ENCODE results near the gene VTA1. TPM values are rescaled to one million over a fixed set of nuclear protein-coding genes. Genes with fewer than 3 reads are reported as not detected.
"Not testable (repeated sequence)": the region's sequence is repeated elsewhere in the genome, so short reads cannot be mapped to it uniquely, and the experiment has no call there.

The VTA1 gene
- total and polyA plus RNA-seq, 2 of the 13 experiments (the other 11 are each of a cell fraction or from before 2014, with no cell fraction given) = 70.7 to 89.1 TPM

- TF ChIP-seq AFF4 (CRISPR knock-in tag; IDR thresholded peaks at IDR 0.05) = 0 out of 2 replicates have a peak, but pooled peaks have one; percentile 81
- peak; percentile 43; the same call in 1 of the 2 replicates for TF ChIP-seq ZSCAN25 (CRISPR knock-in tag; IDR thresholded peaks at IDR 0.05)
- TF ChIP-seq SOX6 (IDR thresholded peaks at IDR 0.05); MAZ (IDR thresholded peaks at IDR 0.05; ENCODE audit: borderline replicate concordance, low read depth, low read length): not testable (repeated sequence)
- peak; percentile 88 for TF ChIP-seq SOX6 (CRISPR knock-in tag; IDR thresholded peaks at IDR 0.05)
- peak; percentile 98 for TF ChIP-seq FOXK1 (CRISPR knock-in tag; IDR thresholded peaks at IDR 0.05; ENCODE audit: borderline replicate concordance, low read depth)
- peak; percentile 93 for TF ChIP-seq POGZ (CRISPR knock-in tag; IDR thresholded peaks at IDR 0.05)
- TF ChIP-seq KDM2A (CRISPR knock-in tag; IDR thresholded peaks at IDR 0.05; ENCODE audit: borderline replicate concordance, low read depth) = peak; percentile 82
- peak; percentile 73 for TF ChIP-seq KMT2B (CRISPR knock-in tag; IDR thresholded peaks at IDR 0.05)
- TF ChIP-seq, protein P1, sequence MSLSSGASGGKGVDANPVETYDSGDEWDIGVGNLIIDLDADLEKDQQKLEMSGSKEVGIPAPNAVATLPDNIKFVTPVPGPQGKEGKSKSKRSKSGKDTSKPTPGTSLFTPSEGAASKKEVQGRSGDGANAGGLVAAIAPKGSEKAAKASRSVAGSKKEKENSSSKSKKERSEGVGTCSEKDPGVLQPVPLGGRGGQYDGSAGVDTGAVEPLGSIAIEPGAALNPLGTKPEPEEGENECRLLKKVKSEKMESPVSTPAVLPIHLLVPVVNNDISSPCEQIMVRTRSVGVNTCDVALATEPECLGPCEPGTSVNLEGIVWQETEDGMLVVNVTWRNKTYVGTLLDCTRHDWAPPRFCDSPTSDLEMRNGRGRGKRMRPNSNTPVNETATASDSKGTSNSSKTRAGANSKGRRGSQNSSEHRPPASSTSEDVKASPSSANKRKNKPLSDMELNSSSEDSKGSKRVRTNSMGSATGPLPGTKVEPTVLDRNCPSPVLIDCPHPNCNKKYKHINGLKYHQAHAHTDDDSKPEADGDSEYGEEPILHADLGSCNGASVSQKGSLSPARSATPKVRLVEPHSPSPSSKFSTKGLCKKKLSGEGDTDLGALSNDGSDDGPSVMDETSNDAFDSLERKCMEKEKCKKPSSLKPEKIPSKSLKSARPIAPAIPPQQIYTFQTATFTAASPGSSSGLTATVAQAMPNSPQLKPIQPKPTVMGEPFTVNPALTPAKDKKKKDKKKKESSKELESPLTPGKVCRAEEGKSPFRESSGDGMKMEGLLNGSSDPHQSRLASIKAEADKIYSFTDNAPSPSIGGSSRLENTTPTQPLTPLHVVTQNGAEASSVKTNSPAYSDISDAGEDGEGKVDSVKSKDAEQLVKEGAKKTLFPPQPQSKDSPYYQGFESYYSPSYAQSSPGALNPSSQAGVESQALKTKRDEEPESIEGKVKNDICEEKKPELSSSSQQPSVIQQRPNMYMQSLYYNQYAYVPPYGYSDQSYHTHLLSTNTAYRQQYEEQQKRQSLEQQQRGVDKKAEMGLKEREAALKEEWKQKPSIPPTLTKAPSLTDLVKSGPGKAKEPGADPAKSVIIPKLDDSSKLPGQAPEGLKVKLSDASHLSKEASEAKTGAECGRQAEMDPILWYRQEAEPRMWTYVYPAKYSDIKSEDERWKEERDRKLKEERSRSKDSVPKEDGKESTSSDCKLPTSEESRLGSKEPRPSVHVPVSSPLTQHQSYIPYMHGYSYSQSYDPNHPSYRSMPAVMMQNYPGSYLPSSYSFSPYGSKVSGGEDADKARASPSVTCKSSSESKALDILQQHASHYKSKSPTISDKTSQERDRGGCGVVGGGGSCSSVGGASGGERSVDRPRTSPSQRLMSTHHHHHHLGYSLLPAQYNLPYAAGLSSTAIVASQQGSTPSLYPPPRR (CRISPR knock-in tag; IDR thresholded peaks at IDR 0.05; ENCODE audit: borderline replicate concordance) = peak; percentile 82; the same call in 1 of the 2 replicates
- TF ChIP-seq MAZ (CRISPR knock-in tag; IDR thresholded peaks at IDR 0.05; ENCODE audit: low read depth) = peak; percentile 91
- TF ChIP-seq RFXANK (CRISPR knock-in tag; IDR thresholded peaks at IDR 0.05) = 0 out of 2 replicates have a peak, but pooled peaks have one; percentile 81
- TF ChIP-seq HOMEZ (CRISPR knock-in tag; IDR thresholded peaks at IDR 0.05; ENCODE audit: low read depth) = peak; percentile 87
- TF ChIP-seq, protein P2, sequence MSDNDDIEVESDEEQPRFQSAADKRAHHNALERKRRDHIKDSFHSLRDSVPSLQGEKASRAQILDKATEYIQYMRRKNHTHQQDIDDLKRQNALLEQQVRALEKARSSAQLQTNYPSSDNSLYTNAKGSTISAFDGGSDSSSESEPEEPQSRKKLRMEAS (IDR thresholded peaks at IDR 0.05) = peak; percentile 66; the same call in 1 of the 2 replicates
- peak; percentile 90 for TF ChIP-seq ZNF614 (CRISPR knock-in tag; IDR thresholded peaks at IDR 0.05; ENCODE audit: borderline replicate concordance)
- TF ChIP-seq ZBTB7A (CRISPR knock-in tag; IDR thresholded peaks at IDR 0.05) = peak; percentile 88
- peak; percentile 74; the same call in 1 of the 2 replicates for TF ChIP-seq BRCA1 (CRISPR knock-in tag; IDR thresholded peaks at IDR 0.05)
- peak; percentile 92 for TF ChIP-seq ELF3 (CRISPR knock-in tag; IDR thresholded peaks at IDR 0.05)
These were observed 85.4 kb downstream of the VTA1 start (continued) for GRCh38 chr6:142232206-142233044.

All from HepG2 (cell line).